EL (cell line): ENCODE data around the gene PTK7.

Experiments
- DNase-seq: peaks from one replicate; pipeline ENCODE4 v3.0.0-alpha.2; 2016

PTK7 gene

DNA sequence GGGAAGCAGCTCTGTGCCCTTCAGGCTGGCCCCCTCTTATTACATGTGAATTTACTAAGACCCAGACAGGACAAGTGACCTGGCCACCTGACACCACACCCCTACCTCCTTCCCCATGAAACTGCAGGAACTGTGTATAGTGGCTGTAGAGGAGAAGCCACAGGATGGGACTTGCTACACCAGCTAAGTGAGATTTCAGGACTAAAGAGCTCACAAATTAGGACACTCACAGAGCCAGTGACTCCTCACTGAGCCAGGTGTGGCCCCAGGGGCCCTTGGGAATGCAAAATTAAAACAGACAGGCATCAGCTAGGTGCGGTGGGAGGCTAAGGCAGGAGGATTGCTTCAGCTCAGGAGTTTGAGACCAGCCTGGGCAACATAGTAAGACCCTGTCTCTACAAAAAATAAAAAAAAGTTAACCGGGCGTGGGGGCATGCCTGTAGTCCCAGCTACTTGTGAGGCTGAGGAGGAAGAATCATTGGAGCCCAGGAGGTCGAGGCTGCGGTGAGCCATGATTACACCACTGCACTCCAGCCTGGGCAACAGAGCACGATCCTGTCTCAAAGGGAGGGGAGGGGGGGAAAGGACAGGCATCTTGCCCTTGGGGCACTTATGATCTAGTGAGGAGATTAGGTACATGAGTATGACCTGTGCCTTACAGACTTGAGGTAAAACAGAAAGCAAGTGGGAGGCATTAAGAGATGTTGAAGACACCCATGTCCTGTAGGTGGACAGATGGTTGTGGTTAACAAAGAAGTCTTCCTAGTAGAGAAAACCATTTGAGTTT, 71.8 kb downstream of the PTK7 start:
- DNase-seq: no peak

DNA sequence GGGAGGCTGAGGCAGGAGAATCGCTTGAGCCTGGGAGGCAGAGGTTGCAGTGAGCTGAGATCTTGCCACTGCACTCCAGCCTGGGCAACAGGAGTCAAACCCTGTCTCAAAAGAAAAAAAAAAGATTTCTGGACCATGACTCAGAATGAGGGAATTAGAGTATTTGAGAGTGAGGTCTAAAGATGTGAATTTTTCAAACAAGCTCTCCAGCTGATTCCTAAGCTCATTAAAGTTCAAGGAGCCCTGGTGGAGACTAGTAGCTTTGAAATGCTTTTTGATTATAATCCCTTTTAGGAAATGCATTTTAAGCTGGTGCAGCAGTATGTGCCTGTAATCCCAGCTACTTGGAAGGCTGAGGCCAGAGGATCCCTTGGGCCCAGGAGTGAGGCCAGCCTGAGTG, 73.2 kb downstream of the PTK7 start:
- DNase-seq: peak; percentile 55

DNA sequence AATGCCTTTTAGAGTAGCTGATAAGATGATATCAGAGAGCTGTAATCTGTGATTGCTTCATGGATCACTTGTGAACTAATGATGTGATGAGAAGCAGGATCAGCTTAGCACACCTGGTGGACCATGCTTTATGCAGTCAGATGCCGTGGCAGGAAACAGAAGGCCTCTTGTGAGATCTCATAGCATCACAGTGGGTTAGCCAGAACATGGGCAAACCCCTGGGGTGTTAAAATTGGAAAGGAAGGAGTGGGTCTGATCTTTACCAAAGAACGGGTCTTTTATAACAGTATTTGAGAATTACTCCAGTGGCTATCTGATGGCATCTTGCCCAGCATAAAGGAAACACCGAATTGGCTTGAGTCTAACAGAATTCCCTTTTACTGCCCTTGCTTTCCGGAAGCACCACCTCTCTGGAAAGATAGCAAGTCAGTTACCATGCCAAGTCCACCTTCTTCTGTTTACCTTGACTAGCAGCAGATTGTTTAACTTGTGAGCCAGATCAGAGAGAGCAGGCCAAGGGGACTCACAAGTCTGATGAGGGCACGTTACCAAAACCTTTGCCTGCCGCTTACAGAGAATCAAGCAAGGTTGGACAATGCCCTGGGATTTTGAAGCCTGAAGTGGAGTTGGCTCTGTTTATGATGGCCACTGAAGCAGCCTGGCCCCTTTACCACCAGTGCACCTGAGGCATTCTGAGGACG, 74.1 kb downstream of the PTK7 start:
- DNase-seq: no peak

DNA sequence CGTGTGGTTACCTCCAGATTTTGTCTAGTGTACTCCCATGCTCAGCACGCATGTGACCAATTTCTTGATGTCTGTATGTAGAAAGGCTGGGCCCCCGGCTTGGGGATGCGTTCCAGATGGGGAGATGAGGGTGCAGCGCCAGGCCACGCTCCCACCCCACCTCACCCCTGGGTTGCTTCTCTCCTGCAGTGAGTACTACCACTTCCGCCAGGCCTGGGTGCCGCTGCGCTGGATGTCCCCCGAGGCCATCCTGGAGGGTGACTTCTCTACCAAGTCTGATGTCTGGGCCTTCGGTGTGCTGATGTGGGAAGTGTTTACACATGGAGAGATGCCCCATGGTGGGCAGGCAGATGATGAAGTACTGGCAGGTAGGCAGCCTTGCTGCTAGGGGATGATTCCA, 83.5 kb downstream of the PTK7 start:
- no peak for DNase-seq

DNA sequence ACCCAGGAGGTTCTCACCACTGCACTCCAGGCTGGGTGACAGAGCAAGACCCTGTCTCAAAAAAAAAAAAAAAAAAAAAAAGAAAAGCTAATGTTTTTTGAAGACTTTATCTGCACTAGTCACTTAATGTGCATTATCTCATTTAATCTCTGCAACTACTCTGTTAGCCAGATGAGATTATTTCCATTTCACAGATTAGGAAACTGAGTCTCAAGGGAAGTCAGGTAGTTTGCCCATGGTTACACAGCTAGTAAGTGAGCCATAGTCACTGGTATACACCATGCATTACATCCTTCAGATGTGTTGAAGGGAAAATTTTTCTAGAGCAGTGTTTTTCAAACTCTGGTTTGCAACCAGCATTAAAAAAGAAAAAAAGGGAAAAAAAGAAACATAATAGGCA, 87.8 kb downstream of the PTK7 start:
- DNase-seq: no peak

DNA sequence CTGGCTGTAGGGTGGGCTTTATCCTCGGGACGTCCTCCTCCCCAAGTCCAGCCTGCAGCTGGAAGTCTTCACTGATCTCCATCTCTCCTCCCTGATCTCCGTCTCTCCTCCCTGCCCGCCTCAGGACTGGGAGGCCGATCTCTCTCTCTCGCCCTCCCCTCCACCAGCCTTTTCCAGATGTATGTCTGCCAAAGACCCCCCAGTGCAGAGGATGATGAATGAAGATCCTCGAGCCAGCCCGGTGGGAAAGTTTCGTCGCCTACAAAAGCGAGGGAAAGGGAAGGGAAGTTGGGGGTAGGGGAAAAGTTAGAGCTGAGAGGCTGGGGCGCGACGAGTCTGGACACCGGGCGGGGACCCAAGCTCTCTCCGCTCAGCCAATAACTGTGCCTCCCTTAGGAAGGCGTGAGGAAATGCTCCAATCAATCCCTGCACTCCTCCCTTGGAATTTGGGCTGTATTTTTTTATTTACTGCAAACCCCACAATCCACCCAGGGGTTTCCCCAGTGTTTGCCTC, 94.4 kb downstream of the PTK7 start:
- no peak for DNase-seq

DNA sequence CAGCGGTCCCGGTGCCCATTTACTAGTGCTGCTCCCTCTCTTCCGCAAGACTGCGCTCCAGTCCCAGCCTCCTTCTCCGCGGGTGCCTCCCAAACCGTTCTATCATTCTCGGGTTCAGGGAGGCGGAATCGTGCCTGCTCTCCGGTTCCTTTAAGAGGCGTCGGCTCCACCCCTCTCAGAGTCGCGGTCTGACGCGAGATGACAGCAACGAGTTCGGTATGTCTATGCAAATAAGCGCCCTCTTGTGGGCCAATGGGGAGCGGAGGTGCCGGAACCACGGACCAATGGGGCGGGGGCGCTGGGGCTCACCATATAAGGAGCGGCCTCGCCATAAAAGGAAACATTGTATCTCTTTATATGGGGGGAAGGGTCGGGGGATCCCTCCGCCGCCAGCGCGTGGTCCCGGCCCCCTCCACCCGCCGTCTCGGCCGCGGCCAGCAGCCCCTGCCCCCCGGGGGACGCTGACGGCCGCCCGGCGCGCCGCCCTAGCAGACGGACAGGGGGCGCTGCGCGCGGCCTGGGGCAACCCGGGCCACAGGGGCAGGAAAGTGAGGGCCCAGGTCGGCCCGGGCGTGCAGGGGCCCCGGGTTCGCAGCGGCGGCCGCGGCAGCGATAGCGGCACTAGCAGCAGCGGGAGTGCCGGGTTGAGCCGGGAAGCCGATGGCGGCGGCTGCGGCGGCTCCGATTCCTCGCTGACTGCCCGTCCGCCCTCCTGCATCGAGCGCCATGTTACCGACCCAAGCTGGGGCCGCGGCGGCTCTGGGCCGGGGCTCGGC, 95.0 kb downstream of the PTK7 start, which contains the start of gene SRF:
Gene SRF (plus strand): TSS at position 339 of the 776 bp plus-strand sequence. CDS start 388 bp downstream, at position 727.
- peak; percentile 100 for DNase-seq

DNA sequence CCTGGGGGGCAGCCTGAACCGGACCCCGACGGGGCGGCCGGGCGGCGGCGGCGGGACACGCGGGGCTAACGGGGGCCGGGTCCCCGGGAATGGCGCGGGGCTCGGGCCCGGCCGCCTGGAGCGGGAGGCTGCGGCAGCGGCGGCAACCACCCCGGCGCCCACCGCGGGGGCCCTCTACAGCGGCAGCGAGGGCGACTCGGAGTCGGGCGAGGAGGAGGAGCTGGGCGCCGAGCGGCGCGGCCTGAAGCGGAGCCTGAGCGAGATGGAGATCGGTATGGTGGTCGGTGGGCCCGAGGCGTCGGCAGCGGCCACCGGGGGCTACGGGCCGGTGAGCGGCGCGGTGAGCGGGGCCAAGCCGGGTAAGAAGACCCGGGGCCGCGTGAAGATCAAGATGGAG, 95.6 kb downstream of the PTK7 start:
- DNase-seq: no peak

DNA sequence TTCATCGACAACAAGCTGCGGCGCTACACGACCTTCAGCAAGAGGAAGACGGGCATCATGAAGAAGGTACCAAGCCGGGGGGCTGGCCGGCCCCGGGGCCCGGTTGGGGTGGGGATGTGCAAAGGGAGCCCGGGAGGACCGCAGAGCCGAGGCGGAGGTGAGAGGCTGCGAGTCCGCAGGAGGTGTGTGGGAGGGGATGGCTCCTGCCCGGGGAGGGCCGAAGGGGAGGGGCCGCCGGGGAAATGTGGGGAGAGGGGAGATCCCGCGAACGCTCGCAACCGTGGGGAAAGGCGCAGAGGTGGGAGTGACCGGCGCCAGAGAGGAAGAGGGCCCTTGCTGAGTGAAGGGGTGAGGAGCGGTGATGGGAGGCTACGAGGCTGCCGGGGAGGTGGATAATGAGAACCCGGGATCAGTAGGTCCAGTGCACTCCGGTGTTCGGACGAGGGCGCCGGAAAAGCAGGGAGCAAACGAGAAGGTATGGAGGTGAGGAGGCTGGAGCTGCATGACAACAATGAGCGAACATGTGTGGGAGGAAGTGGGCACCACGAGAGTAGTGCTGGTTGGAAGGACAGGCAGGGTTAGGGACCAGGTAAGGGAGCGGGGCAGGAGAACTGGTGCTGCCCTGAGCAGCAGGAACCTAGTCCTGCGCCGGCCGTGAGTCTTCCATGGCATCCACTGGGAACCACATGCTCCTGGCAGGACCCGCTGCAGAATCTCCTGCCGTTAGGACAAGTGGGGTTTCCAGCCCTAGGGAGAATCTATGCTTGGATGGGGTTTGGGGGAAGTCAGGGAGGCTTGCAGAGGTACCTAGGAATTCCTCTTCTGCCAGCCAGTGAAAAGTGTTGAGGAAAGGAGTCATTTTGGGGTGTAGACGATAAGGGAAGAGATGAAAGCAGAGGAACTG, 96.2 kb downstream of the PTK7 start:
- peak; percentile 45 for DNase-seq

DNA sequence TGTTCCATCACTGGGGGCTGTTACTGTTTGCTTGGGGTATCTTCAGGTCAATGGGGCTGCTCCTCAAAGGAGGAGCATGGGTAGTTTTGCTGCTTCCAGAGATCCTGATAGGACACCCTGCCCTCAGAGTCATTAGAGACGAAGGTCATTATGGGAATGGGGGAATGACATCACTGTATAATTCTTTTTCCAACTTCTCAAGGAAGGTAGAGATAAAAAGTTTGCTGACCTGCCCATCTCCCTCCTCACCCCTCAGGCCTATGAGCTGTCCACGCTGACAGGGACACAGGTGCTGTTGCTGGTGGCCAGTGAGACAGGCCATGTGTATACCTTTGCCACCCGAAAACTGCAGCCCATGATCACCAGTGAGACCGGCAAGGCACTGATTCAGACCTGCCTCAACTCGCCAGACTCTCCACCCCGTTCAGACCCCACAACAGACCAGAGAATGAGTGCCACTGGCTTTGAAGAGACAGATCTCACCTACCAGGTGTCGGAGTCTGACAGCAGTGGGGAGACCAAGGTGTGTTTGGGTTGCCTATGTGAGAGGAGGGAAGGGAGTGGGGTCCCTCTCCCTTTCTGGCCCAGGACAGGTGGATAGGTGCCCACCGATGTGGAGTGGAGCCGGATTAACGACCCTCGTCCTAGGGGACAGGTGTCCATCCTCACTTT, 97.6 kb downstream of the PTK7 start:
- peak; percentile 28 for DNase-seq

DNA sequence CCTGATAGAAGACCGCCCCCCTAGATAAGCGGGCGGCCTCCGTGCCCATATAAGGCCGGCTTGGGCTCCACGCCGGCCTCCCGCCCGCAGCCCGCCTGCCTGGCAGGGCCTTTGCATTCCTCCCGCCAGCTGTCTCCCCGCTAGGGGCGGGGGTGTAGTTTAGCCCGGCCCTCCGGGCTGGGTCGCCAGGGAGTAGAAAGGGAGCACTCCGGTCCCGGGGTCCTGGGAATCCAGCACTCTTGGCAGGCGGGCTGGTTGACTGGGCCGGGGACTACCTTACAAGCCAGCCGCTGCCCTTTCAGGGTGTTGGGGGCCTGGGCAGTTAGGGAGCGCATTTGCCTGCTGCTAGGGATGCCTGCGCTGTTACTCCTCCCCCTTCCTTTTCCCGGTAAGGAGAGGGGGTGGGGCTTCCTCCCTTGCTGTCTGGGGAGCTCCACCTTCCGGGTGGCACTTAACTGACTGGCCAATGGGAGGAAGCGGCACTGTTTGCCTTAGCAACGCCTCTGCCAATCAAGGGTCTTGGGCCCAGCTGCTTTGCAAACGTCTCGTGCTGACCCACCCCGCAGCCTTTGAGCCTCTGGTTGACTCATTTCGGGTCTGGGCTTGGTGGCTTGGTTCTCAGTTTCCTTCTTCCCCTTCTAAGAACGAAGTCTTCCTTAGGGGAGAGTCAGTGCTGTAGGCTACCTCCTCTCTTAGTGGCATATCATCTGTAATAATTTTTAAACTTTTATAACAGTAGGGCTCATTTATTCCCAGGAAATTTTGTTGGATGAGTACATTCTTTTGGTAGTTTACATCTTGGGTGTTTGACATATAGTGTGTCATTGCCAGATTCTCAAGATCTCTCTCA, 98.4 kb downstream of the PTK7 start:
- DNase-seq: peak; percentile 100

DNA sequence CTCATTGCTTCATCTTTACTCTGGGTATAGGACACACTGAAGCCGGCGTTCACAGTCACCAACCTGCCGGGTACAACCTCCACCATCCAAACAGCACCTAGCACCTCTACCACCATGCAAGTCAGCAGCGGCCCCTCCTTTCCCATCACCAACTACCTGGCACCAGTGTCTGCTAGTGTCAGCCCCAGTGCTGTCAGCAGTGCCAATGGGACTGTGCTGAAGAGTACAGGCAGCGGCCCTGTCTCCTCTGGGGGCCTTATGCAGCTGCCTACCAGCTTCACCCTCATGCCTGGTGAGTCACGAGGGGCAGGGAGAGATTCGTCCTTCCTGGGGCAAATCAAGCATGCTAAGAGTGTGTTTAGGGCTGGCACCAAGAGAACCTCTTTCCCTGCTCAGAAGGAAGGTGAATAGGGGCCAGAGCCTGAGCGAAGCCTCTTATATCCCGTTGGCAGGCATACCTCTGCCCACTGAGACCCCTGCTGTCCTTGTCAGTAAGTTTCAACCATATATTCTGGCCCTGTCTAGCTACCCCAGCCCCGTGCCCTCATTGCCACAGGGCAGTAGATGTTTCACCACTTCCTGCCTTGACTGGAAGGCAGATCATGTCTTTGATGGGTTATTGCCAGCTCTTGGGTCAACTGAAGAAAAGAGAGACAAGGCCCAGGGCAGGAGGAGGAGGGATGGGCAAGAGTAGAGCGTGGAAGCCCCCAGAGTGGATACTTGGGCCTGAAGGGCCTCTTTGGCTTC, 99.7 kb downstream of the PTK7 start:
- peak; percentile 21 for DNase-seq

DNA sequence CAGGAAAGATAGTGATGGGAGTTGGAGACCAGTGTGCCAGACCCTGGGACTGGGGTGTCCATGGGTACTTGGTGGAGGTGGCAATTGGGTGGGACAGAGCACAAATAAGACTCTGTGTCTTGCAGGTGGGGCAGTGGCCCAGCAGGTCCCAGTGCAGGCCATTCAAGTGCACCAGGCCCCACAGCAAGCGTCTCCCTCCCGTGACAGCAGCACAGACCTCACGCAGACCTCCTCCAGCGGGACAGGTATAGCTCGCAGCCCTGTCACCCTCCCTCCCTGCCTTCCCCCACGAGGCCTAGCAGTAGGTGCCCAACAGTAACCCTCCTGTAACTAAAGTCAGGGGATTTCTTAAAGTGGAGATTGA, 100.3 kb downstream of the PTK7 start:
- DNase-seq: no peak

DNA sequence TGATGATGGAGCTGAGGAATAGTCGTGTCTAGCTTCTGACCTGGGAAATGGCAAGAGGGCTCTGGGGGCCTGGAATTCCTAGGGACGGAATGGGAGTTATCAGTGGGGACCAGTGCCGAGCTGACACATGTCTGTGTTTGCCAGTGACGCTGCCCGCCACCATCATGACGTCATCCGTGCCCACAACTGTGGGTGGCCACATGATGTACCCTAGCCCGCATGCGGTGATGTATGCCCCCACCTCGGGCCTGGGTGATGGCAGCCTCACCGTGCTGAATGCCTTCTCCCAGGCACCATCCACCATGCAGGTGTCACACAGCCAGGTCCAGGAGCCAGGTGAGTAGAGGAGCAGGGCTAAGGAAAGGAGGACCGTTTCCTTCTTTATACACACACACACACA, 102.0 kb downstream of the PTK7 start:
- no peak for DNase-seq

DNA sequence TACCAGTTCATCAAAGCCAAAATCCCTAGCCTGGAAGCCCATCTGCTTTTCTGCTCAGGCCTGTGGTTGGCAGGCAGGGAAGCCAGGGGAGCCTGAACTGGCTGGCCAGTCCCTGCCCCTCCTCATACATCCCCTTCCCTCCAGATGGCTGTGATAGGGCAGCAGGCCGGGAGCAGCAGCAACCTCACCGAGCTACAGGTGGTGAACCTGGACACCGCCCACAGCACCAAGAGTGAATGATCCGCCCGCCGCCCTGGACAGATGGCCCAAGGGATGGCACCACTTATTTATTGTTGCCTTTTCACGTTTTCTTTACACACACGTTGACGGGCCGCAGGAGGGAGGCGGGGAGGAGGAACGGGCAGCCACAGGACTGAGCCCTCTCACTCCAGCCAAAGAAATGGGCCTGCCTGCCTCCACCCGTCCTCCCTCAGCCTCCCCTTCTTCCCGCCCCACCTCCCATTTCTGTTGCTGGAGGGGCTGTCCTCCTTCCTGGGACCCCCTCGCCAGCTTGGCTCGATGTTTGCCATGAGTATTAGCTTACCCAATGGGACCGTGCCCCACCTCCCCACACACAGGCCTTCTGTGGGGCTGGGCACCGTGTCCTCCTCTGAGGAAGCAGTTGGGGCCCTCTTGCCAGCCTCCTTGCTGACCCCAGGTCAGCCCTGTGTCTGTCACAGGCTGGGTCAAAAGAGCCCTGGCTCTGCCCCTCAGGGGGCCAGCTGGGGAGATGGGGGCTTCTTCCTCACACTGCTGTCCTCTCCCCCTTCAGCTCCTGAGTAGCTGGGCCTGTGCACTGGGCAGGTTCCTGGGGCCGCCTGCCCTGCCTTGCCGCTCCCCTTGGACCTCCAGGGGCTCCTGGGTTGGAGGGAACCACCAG, 103.1 kb downstream of the PTK7 start:
- DNase-seq: no peak

DNA sequence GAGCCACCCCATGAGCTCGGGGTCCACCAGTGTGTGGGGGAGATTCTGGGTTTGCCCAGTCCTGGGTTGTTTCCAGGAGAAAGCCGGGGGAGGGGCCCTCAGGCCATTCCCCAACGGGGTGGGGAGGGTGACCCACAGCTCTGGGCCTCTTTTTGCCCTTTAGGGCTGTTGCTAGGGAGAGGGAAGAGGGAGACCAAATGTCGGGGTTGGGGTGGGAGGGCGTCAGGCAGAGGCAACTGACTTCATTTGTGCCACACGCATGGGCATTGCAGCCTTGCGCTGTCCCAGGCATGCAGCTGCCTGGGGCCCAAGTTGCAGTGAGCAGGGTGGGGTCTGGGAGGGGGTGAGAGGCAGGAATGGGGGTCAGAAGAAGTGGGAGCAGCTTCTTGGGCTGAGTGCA, 103.9 kb downstream of the PTK7 start:
- no peak for DNase-seq

DNA sequence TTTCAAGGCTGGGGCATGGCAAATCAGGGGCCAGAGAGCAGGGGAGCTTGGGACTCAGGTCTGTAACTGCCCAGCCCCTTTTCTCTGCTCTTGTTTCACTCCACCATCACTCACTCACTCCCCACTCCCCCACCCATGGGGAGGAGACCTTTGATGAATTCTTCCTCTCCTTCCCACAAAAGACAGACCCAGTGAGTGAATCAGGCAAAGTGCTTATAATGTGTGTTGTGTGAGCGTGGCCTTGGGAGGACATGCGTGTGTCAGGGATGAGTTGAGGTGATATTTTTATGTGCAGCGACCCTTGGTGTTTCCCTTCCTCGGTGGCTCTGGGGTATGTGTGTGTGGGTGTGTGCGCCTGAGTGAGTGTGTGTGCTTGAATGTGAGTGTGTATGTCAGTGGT, 104.9 kb downstream of the PTK7 start:
- peak; percentile 24 for DNase-seq

DNA sequence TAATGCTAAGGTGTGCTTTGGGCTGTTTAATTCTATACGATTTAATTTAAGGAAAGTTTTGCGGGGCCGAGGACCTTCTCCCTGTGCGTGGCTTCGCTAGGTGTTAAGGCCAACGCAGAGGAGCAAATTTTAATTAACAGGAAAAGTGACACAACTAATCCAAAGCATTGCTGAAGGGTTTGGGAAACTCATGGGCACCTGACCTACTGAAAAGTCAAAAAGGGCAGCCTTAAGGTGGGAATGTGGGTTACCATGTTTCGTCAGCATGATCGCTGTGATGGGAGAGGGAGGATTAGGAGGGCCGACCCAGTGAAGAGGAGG, 105.5 kb downstream of the PTK7 start:
- no peak for DNase-seq
